ENCODE results near the gene AFAP1L2. TPM values are rescaled to one million over a fixed set of nuclear protein-coding genes. Genes with fewer than 3 reads are reported as not detected.
A peak's percentile ranks its signal among the peaks of the same experiment; 100 is the strongest.

The AFAP1L2 gene
- polyA plus RNA-seq, 3 donors: 0.01 to 0.43 TPM; not detected in 1

- no peak for DNase-seq
- H3K27ac ChIP-seq (ENCODE audit: low read depth in 1 of 2, low read length in 2 of 2): no peak overlapping the region
- intact Hi-C loops (cut with micrococcal nuclease): no loop called here
- Mint-ChIP-seq H3K9me3 (peaks cover 0 to 8% (median 2%) of the 10 kb centered on the region in 7 donors), H3K27ac (no peak overlapping the region), H3K36me3 (no peaks in the 10 kb centered on the region), H3K4me1 (peaks cover 7% of the 10 kb centered on the region), H3K4me3 (peak overlapping the region in 1 of 2 donors; percentile 78), H3K27me3 (ENCODE audit: low read depth in 3 of 3) (peaks cover 53 to 67% (median 58%) of the 10 kb centered on the region in 3 donors)
- no peaks in the 10 kb centered on the region for H3K79me2 ChIP-seq (ENCODE audit: insufficient read depth, low read length)
- no peaks in the 10 kb centered on the region for H3K36me3 ChIP-seq (replicated peaks in 1 of 2; ENCODE audit: control insufficient read depth in 1 of 2, insufficient read depth in 2 of 2, low read length in 2 of 2)
- peaks cover 36 to 53% of the 10 kb centered on the region in 2 donors for H3K27me3 ChIP-seq (ENCODE audit: control insufficient read depth in 2 of 2, insufficient read depth in 2 of 2, low read length in 2 of 2)
- no peaks in the 10 kb centered on the region for H3K4me1 ChIP-seq (ENCODE audit: control insufficient read depth in 1 of 2, insufficient read depth in 2 of 2, low read length in 2 of 2)
- no peak overlapping the region for H3K9ac ChIP-seq (ENCODE audit: insufficient read depth, low read length, poor library complexity, severe bottlenecking)
- no peak overlapping the region for H2AFZ ChIP-seq (ENCODE audit: insufficient read depth, low read depth, low read length, poor library complexity, severe bottlenecking)
- no peak overlapping the region for H3K4me3 ChIP-seq (replicated peaks in 1 of 3; ENCODE audit: low read depth in 2 of 3, low read length in 3 of 3)
- H4K20me1 ChIP-seq (ENCODE audit: insufficient read depth, low read length): no peaks in the 10 kb centered on the region
- TF ChIP-seq CTCF (IDR thresholded peaks at IDR 0.05): no peak
- under 1% methylated on average over 34 of the region's 44 CpGs for WGBS (ENCODE audit: insufficient coverage)
- H3K4me2 ChIP-seq (replicated peaks; ENCODE audit: extremely low read depth, low read length, poor library complexity, severe bottlenecking): no peak overlapping the region
- no peaks in the 10 kb centered on the region for H3K9me3 ChIP-seq (replicated peaks in 1 of 2; ENCODE audit: control insufficient read depth in 1 of 2, insufficient read depth in 1 of 2, low read length in 2 of 2)
These were observed 651 bp downstream of the AFAP1L2 start for GRCh38 chr10:114403541-114404161.

GRCh38 chr10:114402871-114403540 lies 1.3 kb downstream of the AFAP1L2 start:
- peak overlapping the region; percentile 45 to 75 for H3K4me3 Mint-ChIP-seq
- H4K20me1 ChIP-seq (ENCODE audit: insufficient read depth, low read length): no peaks in the 10 kb centered on the region
- H3K9me3 ChIP-seq (replicated peaks in 1 of 2; ENCODE audit: control insufficient read depth in 1 of 2, insufficient read depth in 1 of 2, low read length in 2 of 2): no peaks in the 10 kb centered on the region
- intact Hi-C loops (cut with micrococcal nuclease): no loop called here
- H3K4me1 Mint-ChIP-seq: peaks cover 7% of the 10 kb centered on the region
- peaks cover 48 to 68% (median 62%) of the 10 kb centered on the region in 3 donors for H3K27me3 Mint-ChIP-seq (ENCODE audit: low read depth in 3 of 3)
- no peak overlapping the region for H3K4me2 ChIP-seq (replicated peaks; ENCODE audit: extremely low read depth, low read length, poor library complexity, severe bottlenecking)
- no peak for DNase-seq
- peaks cover 0 to 8% (median 2%) of the 10 kb centered on the region in 7 donors for H3K9me3 Mint-ChIP-seq
- no peaks in the 10 kb centered on the region for H3K36me3 ChIP-seq (replicated peaks in 1 of 2; ENCODE audit: control insufficient read depth in 1 of 2, insufficient read depth in 2 of 2, low read length in 2 of 2)
- H3K27ac ChIP-seq (ENCODE audit: low read depth in 1 of 2, low read length in 2 of 2): no peak overlapping the region
- no peak overlapping the region for H3K9ac ChIP-seq (ENCODE audit: insufficient read depth, low read length, poor library complexity, severe bottlenecking)
- H2AFZ ChIP-seq (ENCODE audit: insufficient read depth, low read depth, low read length, poor library complexity, severe bottlenecking): no peak overlapping the region
- peaks cover 36 to 53% of the 10 kb centered on the region in 2 donors for H3K27me3 ChIP-seq (ENCODE audit: control insufficient read depth in 2 of 2, insufficient read depth in 2 of 2, low read length in 2 of 2)
- no peak overlapping the region for H3K4me3 ChIP-seq (replicated peaks in 1 of 3; ENCODE audit: low read depth in 2 of 3, low read length in 3 of 3)
- no peaks in the 10 kb centered on the region for H3K36me3 Mint-ChIP-seq
- 1% methylated on average over 9 of the region's 17 CpGs for WGBS (ENCODE audit: insufficient coverage)
- no peaks in the 10 kb centered on the region for H3K4me1 ChIP-seq (ENCODE audit: control insufficient read depth in 1 of 2, insufficient read depth in 2 of 2, low read length in 2 of 2)
- H3K79me2 ChIP-seq (ENCODE audit: insufficient read depth, low read length): no peaks in the 10 kb centered on the region
- TF ChIP-seq CTCF (IDR thresholded peaks at IDR 0.05): no peak
- H3K27ac Mint-ChIP-seq: peak overlapping the region in 1 of 7 donors; percentile 8
